Smooth muscle cell of bladder (primary cell): Measurements from ENCODE around the gene TRIP11. TPM values are rescaled to one million over a fixed set of nuclear protein-coding genes. Genes with fewer than 3 reads are reported as not detected.

Experiments used
- total RNA-seq: library from RNA; depleted of rRNA; stranded (reverse); fragments of >200 nt; gene quantifications from 2 replicates; pipeline ENCODE4 v1.2.3, GENCODE V29; 2014

TRIP11 gene
- 30.7 and 31.1 TPM in 2 replicates for total RNA-seq

DNA sequence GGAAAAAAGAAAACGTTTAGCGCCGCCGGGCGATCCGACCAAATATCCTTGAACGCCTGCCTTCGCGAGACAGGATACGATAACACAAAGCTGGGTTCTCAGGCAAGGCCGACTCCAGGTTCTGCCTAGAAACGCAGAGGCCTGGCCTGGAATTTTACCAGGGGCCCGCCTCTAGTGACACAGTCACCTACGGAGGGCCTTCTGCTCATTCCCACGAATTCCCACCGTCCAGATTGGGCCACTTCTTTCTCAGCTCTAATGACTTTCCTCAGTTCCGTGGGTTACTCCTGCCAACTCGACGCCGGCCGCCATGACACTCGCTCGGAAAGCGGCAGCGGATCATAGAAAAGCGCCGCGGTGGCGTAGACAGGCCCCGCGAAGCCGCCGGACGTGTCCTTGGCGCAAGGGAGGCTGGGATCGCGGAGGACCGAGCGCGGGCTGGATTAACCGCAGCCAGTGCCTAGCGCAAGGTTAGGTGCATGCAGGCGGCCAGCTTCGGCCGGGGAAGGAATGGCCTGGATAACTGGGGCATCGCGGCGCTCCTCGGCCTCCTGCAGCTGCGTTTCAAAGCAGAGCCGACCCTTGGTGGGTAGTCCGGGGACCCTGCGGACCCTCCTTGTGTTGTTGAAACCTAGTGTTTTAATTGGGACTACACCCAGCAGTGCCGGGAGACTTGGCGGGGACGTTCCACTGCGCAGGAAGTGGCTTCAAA is at the start of gene TRIP11:
Gene TRIP11, minus strand, starts transcription at position 341 of the 712 bp plus-strand sequence. CDS start 374 bp downstream, outside the sequence.

DNA sequence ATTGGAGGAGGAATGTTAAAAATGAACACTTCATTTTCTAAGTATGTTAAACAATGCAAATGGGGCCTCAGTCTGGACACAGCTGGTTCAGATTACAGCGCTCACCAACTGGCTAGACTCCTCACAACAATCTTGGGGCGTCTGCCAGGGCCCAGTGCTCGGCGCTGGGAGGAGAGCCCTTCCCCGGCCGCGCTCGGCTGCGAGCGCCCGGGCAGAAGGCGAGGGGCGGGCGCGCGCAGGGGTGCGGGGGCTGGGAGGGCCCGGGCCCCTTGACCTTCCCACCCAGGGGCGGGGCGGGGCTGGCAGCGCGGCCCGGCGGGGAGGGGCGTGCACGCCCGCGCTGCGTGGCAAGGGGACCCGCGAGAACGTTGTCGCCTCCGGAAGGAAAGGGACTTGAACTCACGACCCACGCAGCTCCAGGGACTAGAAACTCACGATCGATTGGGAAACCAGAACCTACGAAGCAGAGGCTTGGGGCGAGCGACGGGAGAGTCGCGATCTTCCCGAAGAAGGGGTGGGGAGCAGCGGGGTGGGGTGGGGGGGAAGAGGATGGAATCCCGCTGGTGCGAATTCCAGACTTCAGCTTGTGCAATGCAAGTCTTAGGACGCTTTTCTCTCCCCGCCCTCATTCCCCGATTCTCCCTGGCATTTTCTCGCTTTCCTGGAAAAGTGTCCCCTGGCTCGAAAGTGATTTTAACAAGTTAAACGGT is 92.2 kb downstream of the TRIP11 start, which contains the start of gene FBLN5:
Gene FBLN5, minus strand, starts transcription at position 220 of the 710 bp plus-strand sequence. CDS start 465 bp downstream, outside the sequence.

Other genes with a start within 250 kb of the TRIP11 start
- 0.28 and 0.65 TPM in 2 replicates for gene TC2N, start 172.5 kb downstream of the TRIP11 start, total RNA-seq
- 35.4 and 46.7 TPM in 2 replicates for gene FBLN5, start 92.4 kb downstream of the TRIP11 start, total RNA-seq
- 60.0 and 74.2 TPM in 2 replicates for gene ATXN3, start 66.5 kb upstream of the TRIP11 start, total RNA-seq
- 253 and 349 TPM in 2 replicates for gene NDUFB1, start 81.6 kb upstream of the TRIP11 start, total RNA-seq
- 31.3 and 47.4 TPM in 2 replicates for gene CPSF2, start 81.9 kb upstream of the TRIP11 start, total RNA-seq